ENCODE results near the gene TRIM14.

DNA sequence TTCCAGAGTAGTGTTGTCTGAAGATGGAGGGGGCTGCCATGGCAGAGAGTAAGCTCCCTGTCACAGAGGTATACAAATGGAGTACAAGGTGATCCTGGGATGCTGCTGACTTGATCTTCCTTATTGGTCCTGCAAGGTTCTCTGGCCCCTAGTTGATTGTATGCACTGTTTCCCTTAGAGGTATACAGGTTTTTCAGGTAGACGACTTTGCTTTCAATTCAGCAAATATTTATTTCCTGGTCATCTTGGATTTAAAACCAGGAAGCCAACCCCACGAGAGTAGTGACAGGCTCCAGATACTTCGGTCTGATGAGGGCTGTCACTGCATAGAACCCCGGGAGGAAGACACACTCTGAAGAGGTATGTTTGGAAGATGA is 16.5 kb upstream of the TRIM14 start:
- TF ChIP-seq, protein P1, sequence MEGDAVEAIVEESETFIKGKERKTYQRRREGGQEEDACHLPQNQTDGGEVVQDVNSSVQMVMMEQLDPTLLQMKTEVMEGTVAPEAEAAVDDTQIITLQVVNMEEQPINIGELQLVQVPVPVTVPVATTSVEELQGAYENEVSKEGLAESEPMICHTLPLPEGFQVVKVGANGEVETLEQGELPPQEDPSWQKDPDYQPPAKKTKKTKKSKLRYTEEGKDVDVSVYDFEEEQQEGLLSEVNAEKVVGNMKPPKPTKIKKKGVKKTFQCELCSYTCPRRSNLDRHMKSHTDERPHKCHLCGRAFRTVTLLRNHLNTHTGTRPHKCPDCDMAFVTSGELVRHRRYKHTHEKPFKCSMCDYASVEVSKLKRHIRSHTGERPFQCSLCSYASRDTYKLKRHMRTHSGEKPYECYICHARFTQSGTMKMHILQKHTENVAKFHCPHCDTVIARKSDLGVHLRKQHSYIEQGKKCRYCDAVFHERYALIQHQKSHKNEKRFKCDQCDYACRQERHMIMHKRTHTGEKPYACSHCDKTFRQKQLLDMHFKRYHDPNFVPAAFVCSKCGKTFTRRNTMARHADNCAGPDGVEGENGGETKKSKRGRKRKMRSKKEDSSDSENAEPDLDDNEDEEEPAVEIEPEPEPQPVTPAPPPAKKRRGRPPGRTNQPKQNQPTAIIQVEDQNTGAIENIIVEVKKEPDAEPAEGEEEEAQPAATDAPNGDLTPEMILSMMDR (conservative IDR thresholded peaks at IDR 0.05 in 1 of 2, IDR thresholded peaks at IDR 0.05 in 1 of 2; ENCODE audit: extremely low read depth in 1 of 2, insufficient read depth in 1 of 2, low read depth in 1 of 2, low read length in 2 of 2), result no peak
- TF ChIP-seq EZH2 (IDR thresholded peaks at IDR 0.05; ENCODE audit: borderline replicate concordance, low read length), result no peak

Measured in mammary epithelial cell (primary cell).